Stimulated activated naive CD4-positive, alpha-beta T cell (primary cell): ENCODE measurements around the gene SBF1.
A peak's percentile ranks its signal among the peaks of the same experiment; 100 is the strongest.
"Not testable (repeated sequence)": the region's sequence is repeated elsewhere in the genome, so short reads cannot be mapped to it uniquely, and the experiment has no call there.

Experiments
- DNase-seq, 6 experiments: peaks; one replicate each; lab custom pipeline; 2025; lab: John Stamatoyannopoulos, UW

SBF1 gene

DNA sequence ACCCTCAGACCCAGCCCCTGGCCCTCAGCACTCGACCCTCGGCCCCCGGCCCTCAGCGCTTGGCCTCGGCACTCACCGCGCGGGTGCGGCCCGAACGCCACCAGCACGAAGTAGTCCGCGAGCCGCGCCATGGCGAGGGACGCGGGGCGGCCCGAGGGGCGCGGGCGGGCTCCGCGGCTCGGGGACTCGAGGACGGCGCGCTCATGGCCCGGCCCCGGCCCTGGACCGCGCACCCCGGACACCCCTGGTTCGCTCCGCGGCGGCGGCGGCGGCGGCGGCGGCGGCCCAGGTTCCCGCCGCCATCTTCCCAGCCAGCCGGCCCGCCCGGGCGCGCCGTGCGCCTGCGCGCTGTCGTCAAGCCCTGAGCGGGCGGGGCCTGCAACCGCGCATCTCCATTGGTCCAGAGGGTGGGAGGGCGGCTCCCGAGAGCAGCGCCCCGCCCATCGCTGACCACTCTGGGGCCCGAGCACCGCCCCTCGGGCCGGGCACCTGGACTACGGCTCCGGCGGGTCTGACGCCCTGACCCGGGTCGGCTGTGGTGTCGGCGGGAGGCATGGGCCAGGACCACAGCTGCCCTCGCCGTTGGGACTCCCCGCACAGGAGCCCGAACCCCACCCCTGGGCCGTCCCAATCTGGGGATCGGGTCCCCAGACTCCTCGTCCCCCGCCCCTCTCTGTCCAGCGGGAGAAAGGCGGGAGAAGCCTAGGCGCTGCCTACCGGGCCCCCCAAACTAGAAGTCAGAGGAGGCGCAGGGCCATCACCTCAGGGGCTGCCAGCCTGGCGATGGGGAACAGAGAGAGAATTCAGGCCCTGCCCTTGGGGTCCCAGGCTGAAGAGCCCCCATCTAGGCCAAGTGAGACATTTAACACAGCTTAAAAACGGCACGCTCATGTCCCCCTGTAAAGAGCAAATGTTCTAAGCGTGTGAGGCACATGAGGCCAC, at the start of gene SBF1:
SBF1 (minus strand) TSS at position 326 of the 942 bp plus-strand sequence; CDS start at position 131, 195 bp downstream.
- DNase-seq: peak; percentile 71 to 85 (median 82)

DNA sequence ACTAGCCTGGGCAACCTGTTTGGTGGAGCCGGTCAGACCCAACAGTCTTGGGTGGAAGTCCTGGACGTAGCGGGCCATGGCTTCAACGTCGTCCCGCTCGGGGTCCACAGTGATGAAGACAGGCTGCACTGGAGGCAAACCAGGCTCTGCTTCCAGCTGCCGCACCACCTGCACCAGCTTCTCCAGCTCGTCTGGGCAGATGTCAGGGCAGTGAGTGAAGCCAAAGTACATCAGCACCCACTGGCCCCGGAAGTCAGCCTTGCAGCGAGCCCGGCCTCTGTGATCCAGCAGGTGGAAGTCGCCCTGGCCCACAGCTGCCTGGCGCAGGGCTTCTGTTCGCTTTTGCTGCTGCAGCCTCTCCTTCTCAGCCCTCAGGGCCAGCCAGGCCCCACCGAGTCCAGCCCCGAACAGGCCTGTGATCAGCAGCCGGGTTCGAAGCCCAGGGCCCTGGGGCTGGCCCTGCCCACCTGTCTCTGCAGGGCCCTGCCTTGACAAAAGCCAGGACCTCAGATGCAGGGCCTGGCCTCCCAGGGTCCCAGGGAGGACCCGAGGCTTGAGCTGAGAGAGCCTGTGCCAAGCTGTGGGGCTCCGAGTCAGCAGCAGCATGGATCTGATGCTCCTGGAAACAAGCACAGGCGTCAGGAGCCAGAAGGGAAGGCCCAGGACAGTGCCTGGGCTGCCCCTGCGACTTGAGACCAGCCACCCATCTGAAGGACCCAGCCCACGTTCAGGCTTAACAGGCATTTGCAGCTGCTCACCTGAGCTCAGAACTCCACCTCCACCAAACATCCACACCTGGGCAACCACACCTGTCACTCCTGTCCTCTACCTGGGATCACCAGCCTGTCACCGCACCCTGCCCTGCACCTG, 49.2 kb upstream of the SBF1 start:
- no peak for DNase-seq

DNA sequence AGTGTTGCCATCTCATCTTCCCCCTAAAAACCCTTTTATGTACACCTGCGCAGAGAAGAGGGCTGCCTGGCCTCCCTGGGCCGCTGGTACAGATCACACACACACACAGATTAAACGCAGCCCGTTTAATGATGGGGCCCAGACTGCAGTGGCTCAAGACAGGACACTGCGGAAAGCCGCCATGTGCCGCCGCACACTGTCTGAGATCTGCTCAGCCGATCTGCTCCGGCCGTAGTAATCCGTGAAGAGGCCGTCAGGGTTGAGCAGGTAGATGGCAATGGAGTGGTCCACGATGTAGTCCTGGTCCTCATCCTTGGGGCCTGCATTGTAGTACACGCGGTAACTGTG, 48.6 kb upstream of the SBF1 start:
- no peak for DNase-seq

GRCh38 chr22:50522806-50523438, 48.1 kb upstream of the SBF1 start:
- no peak for DNase-seq

GRCh38 chr22:50522208-50522805, 47.5 kb upstream of the SBF1 start:
- no peak for DNase-seq

GRCh38 chr22:50521710-50522109, 46.9 kb upstream of the SBF1 start:
- no peak for DNase-seq

GRCh38 chr22:50520826-50521453, 46.1 kb upstream of the SBF1 start:
- no peak for DNase-seq

GRCh38 chr22:50520184-50520583, 45.3 kb upstream of the SBF1 start:
- not testable (repeated sequence) for DNase-seq

DNA sequence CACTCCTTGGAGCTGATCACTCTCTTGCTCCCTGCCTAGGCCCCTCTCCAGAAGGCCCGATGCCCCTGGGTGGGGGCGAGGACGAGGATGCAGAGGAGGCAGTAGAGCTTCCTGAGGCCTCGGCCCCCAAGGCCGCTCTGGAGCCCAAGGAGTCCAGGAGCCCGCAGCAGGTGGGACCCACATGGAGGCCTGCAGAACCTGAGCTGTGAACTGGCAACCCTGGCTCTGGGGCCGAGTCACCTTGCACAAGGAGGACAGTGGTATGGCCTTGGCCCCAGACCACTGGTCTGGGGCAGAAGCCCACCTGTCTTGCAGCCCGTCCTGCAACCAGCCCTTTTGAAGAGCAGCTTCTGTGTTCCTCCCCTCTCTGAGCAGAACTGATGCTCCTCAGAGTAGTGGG, 44.3 kb upstream of the SBF1 start:
- DNase-seq: no peak

- DNase-seq: no peak
Measured at GRCh38 chr22:50518606-50519005, 43.8 kb upstream of the SBF1 start.

DNA sequence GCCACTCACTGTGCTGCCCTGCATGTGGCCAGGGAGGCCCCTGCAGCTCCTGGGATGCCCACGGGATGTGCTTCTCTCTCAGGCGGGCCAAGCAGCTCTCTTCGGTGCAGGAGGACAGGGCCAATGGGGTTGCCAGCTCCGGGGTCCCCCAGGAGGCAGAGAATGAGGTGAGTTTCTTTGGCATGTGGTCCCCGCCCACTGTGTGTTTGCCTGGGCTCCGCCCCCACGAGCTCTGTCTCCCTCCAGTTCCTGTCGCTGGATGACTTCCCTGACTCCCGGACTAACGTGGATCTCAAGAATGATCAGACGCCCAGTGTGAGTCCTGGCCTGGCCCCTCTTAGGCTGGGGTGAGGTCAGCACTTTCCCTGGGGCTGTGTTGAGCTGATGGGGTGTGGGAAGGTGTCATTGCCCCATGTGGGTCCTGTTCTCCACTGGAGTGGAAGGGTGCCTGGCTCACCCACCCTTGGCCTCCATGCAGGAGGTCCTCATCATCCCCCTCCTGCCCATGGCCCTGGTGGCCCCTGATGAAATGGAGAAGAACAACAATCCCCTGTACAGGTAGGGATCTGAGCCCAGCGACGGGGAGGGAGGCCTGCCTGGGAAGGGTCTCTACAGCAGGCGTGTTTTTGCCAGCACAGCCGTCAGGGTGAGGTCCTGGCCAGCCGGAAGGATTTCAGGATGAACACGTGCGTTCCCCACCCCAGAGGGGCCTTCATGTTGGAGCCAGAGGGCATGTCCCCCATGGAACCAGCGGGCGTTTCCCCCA, 42.8 kb upstream of the SBF1 start:
- DNase-seq: no peak

DNA sequence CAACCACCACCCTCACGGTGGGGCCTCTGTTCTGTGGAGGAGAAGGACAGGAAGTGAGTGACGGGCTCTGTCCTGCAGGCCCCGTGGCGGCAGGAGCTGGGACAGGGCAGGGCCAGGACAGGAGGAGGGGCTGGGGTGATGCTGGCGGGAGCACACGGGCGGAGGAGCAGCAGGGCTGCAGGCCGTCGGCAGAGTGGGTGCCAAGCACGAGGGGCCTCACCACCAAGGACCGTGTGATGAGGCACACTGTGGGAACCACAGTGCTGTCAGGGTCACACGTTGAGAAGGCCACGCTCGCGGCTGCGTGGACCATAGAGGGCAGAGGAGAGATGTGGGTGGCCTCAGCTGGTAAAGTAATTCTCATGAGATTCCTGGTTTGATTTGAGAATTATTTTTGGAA, 42.1 kb upstream of the SBF1 start:
- DNase-seq: no peak

- DNase-seq: no peak
Measured at GRCh38 chr22:50516068-50516467, 41.2 kb upstream of the SBF1 start.

GRCh38 chr22:50513175-50513574, 38.3 kb upstream of the SBF1 start:
- DNase-seq: no peak

GRCh38 chr22:50508897-50509296, 34.1 kb upstream of the SBF1 start:
- DNase-seq: no peak

DNA sequence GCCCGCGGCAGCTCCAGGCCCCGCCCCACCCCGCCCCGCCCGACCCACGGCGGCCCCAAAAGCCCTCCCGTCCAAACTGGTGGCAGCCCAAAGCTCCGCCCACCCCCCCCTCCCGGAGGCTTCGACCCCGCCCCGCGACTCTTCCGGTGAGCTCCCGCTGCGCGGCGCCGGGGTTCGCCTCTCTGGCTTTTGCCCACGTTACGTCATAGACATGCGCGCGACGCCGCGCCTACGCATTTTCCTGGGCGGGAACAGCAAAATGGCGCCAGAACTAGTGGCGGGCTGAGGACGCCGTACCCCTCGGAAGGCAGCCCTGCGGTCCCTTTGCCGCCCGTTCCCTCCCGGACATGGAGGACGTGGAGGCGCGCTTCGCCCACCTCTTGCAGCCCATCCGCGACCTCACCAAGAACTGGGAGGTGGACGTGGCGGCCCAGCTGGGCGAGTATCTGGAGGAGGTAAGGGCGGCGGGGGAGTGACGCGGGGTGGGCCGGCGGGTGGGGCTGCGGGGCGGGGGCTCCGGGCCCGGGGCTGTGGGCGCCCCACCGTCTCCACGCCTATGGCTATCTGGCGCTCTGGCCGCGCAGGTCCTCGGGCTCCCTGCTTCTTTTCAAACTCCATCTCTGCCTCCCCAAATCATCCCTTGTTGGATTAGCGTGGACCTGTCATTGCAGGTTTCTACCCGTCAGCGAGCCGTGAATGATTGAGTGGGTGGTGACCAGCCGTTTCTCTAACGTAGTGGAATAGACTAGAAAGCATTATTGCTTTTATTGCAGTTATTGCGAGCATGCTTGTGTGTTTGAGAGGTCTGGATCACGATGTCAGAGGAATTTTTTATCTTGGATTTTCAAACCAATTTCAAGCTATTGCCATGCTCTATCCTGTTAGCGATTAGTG, 33.4 kb upstream of the SBF1 start, which contains the start of gene NCAPH2:
NCAPH2 (plus strand) TSS at position 234 of the 894 bp plus-strand sequence; CDS start at position 348, 114 bp downstream.
- peak in 5 of 6 experiments; percentile 96 to 100 (median 100) for DNase-seq

GRCh38 chr22:50507421-50507990, 32.7 kb upstream of the SBF1 start, which contains the start of gene LMF2:
LMF2 (minus strand) TSS chr22:50507702; CDS start chr22:50507675, 27 bp downstream.
- DNase-seq: peak in 4 of 6 experiments; percentile 100

- DNase-seq: no peak
Measured at GRCh38 chr22:50506611-50507420, 32.0 kb upstream of the SBF1 start.
